Measurements from ENCODE around the gene DNAJC5.

DNAJC5 gene

GRCh38 chr20:63854766-63855362 lies 40.1 kb upstream of the DNAJC5 start:
- Histone ChIP-seq H3K4me3 (ENCODE audit: low read depth in 1 of 2, low read length in 2 of 2) (peak overlapping the region in 1 of 2 donors; percentile 24), H3K27me3 (ENCODE audit: low read depth, low read length) (no peaks in the 10 kb centered on the region), H3K9me3 (ENCODE audit: control insufficient read depth in 1 of 2, low read length in 2 of 2) (no peaks in the 10 kb centered on the region), H3K36me3 (ENCODE audit: control insufficient read depth in 1 of 2, insufficient read depth in 2 of 2, low read length in 2 of 2) (no peaks in the 10 kb centered on the region), H3K4me1 (ENCODE audit: control insufficient read depth in 1 of 2, insufficient read depth in 2 of 2, low read length in 2 of 2) (peaks cover 7 to 44% of the 10 kb centered on the region in 2 donors), H3K27ac (ENCODE audit: low read length) (no peak overlapping the region)

DNA sequence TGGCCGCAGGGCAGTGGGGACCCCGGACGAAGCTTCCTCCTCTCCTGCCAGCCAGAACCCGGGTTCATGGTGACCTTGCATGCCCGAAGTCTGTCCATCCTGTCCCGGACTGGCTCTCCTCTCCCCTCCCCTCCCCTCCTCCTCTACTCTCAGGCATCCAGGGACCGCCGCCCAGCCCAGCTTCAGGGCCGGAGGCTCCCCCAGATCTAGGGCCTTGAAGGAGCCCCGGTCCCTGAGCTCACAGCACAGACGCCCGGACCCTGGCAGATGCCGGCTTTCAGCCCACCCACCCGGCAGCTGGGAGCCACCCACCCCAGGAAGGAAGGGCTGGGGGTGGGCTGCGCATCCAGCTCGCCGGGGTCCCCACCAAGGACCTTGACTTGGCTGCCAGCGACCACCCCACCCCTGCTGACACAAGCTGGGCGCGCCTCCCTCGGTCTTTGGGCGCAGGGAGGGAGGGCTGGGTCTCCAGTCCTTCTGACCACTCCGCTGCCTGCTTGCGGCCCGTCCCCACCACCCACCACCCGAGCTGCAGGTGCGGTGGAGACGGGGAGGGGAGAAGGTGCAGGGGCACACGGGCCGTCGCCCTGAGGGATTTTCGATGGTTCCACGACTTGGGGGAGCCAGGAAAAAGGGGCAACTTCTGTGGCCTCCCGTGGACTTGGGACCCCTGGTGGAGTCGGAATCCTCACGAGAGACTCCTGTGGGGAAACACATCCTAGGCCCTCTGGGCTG lies 39.4 kb upstream of the DNAJC5 start:
- Histone ChIP-seq H3K4me1 (ENCODE audit: control insufficient read depth in 1 of 2, insufficient read depth in 2 of 2, low read length in 2 of 2) (peaks cover 7 to 44% of the 10 kb centered on the region in 2 donors), H3K27ac (ENCODE audit: low read length) (no peak overlapping the region), H3K36me3 (ENCODE audit: control insufficient read depth in 1 of 2, insufficient read depth in 2 of 2, low read length in 2 of 2) (no peaks in the 10 kb centered on the region), H3K9me3 (ENCODE audit: control insufficient read depth in 1 of 2, low read length in 2 of 2) (no peaks in the 10 kb centered on the region), H3K27me3 (ENCODE audit: low read depth, low read length) (no peaks in the 10 kb centered on the region), H3K4me3 (ENCODE audit: low read depth in 1 of 2, low read length in 2 of 2) (peak overlapping the region in 1 of 2 donors; percentile 7)

GRCh38 chr20:63856098-63856511 lies 38.8 kb upstream of the DNAJC5 start:
- H3K9me3 ChIP-seq (ENCODE audit: control insufficient read depth in 1 of 2, low read length in 2 of 2): no peaks in the 10 kb centered on the region
- H3K27ac ChIP-seq (ENCODE audit: low read length): no peak overlapping the region
- peaks cover 0 to under 1% of the 10 kb centered on the region in 2 donors for H3K36me3 ChIP-seq (ENCODE audit: control insufficient read depth in 1 of 2, insufficient read depth in 2 of 2, low read length in 2 of 2)
- H3K27me3 ChIP-seq (ENCODE audit: low read depth, low read length): no peaks in the 10 kb centered on the region
- H3K4me3 ChIP-seq (ENCODE audit: low read depth in 1 of 2, low read length in 2 of 2): no peak overlapping the region
- H3K4me1 ChIP-seq (ENCODE audit: control insufficient read depth in 1 of 2, insufficient read depth in 2 of 2, low read length in 2 of 2): peaks cover 7 to 44% of the 10 kb centered on the region in 2 donors

- no peaks in the 10 kb centered on the region for H3K9me3 ChIP-seq (ENCODE audit: control insufficient read depth in 1 of 2, low read length in 2 of 2)
- H3K4me3 ChIP-seq (ENCODE audit: low read depth in 1 of 2, low read length in 2 of 2): no peak overlapping the region
- H3K4me1 ChIP-seq (ENCODE audit: control insufficient read depth in 1 of 2, insufficient read depth in 2 of 2, low read length in 2 of 2): peaks cover 7 to 44% of the 10 kb centered on the region in 2 donors
- no peaks in the 10 kb centered on the region for H3K27me3 ChIP-seq (ENCODE audit: low read depth, low read length)
- peaks cover 0 to 15% of the 10 kb centered on the region in 2 donors for H3K36me3 ChIP-seq (ENCODE audit: control insufficient read depth in 1 of 2, insufficient read depth in 2 of 2, low read length in 2 of 2)
- H3K27ac ChIP-seq (ENCODE audit: low read length): no peak overlapping the region
Measured at GRCh38 chr20:63857764-63858392, 37.0 kb upstream of the DNAJC5 start.

GRCh38 chr20:63858393-63859165 lies 36.3 kb upstream of the DNAJC5 start:
- Histone ChIP-seq H3K4me3 (ENCODE audit: low read depth in 1 of 2, low read length in 2 of 2) (no peak overlapping the region), H3K9me3 (ENCODE audit: control insufficient read depth in 1 of 2, low read length in 2 of 2) (no peaks in the 10 kb centered on the region), H3K36me3 (ENCODE audit: control insufficient read depth in 1 of 2, insufficient read depth in 2 of 2, low read length in 2 of 2) (peaks cover 0 to 15% of the 10 kb centered on the region in 2 donors), H3K27ac (ENCODE audit: low read length) (no peak overlapping the region), H3K27me3 (ENCODE audit: low read depth, low read length) (no peaks in the 10 kb centered on the region), H3K4me1 (ENCODE audit: control insufficient read depth in 1 of 2, insufficient read depth in 2 of 2, low read length in 2 of 2) (peaks cover 7 to 50% of the 10 kb centered on the region in 2 donors)

DNA sequence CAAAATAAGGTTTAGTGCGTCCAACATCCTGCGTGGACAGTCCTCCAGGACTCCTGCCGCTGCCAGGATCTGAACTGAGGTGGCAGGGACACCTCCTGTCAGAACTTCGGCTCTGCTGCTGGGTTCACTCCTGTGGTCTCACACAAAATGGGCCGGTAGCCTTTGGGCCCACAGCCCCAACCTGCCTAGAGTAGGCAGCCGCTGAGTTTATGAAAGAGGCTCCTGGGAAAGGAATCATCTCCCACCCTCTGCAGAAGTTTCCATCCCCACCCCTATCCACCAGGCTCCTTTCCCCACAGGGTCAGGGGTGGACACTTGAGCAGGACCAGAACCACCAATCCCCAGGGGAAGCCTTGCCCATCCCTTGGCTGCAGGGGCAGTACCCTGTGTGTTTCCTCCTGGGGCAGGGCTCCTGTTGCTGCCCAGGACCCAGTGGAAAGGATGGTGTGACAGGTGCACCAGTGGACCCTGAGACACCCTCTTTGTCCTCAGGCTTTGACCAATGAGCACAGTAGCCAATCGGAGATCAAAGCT lies 35.7 kb upstream of the DNAJC5 start:
- Histone ChIP-seq H3K9me3 (ENCODE audit: control insufficient read depth in 1 of 2, low read length in 2 of 2) (no peaks in the 10 kb centered on the region), H3K27ac (ENCODE audit: low read length) (no peak overlapping the region), H3K27me3 (ENCODE audit: low read depth, low read length) (no peaks in the 10 kb centered on the region), H3K4me1 (ENCODE audit: control insufficient read depth in 1 of 2, insufficient read depth in 2 of 2, low read length in 2 of 2) (peaks cover 7 to 50% of the 10 kb centered on the region in 2 donors), H3K36me3 (ENCODE audit: control insufficient read depth in 1 of 2, insufficient read depth in 2 of 2, low read length in 2 of 2) (peaks cover 0 to 15% of the 10 kb centered on the region in 2 donors), H3K4me3 (ENCODE audit: low read depth in 1 of 2, low read length in 2 of 2) (no peak overlapping the region)

DNA sequence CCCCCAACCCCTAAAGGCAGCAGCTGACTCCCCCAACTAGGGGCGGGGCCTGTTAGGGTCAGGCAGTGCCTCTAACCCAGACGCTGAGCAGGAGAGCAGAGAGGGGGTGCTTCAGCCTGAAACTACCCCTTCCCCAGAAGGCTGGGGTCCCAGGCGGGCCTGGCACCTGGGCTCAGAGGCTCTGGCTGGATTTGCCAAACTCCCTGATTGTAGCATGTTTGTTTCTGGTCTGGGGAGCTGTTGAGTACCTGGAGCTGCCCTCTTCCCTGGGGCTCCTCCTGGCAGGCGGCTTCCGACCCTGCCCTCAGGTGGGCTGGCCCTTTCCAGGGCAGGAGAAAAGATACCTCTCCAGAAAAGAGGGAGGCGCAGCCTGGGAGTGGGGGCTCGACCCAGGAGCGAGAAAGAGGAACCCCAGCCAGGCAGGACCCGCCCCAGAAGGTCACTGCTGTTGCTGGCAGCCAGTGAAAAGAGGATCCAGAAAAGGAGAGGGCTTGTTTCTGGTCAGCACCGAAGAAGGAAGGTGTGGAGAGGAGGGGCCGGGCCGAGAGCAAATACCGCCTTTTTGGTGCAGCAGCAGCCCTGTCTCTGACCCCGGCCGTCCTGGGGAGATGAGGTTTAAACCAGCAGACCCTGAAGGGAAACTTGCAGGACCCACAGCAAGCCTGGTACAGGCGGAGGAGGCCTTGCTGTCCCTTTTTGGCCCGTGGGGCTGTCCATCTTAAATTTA lies 34.4 kb upstream of the DNAJC5 start:
- H3K36me3 ChIP-seq (ENCODE audit: control insufficient read depth in 1 of 2, insufficient read depth in 2 of 2, low read length in 2 of 2): peaks cover 0 to 20% of the 10 kb centered on the region in 2 donors
- H3K4me3 ChIP-seq (ENCODE audit: low read depth in 1 of 2, low read length in 2 of 2): no peak overlapping the region
- H3K4me1 ChIP-seq (ENCODE audit: control insufficient read depth in 1 of 2, insufficient read depth in 2 of 2, low read length in 2 of 2): peaks cover 7 to 44% of the 10 kb centered on the region in 2 donors
- no peaks in the 10 kb centered on the region for H3K27me3 ChIP-seq (ENCODE audit: low read depth, low read length)
- H3K27ac ChIP-seq (ENCODE audit: low read length): no peak overlapping the region
- H3K9me3 ChIP-seq (ENCODE audit: control insufficient read depth in 1 of 2, low read length in 2 of 2): no peaks in the 10 kb centered on the region

DNA sequence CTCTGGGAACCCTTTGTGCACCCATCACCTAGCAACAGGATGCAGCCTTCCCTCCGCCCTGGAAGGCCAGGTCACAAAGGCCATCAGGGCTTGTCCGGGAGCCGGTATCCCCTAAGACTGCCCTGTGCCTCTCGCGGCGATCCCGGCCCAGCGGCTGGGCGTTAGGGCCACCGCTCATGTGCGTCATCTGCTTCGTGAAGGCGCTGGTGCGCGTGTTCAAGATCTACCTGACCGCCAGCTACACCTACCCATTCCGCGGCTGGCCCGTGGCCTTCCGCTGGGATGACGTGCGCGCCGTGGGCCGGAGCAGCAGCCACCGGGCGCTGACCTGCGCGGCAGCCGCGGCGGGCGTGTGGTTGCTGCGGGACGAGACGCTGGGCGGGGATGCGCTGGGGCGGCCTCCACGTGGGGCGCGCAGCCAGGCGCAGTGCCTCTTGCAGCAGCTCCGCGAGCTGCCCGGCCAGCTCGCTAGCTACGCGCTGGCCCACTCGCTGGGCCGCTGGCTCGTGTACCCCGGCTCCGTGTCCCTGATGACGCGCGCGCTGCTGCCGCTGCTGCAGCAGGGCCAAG lies 33.5 kb upstream of the DNAJC5 start, which contains the start of gene ABHD16B:
ABHD16B (plus strand) TSS at position 134 of the 570 bp plus-strand sequence; CDS start at position 177, 43 bp downstream.
- Histone ChIP-seq H3K27me3 (ENCODE audit: low read depth, low read length) (no peaks in the 10 kb centered on the region), H3K27ac (ENCODE audit: low read length) (no peak within 1 kb of the TSS), H3K9me3 (ENCODE audit: control insufficient read depth in 1 of 2, low read length in 2 of 2) (no peaks in the 10 kb centered on the region), H3K4me1 (ENCODE audit: control insufficient read depth in 1 of 2, insufficient read depth in 2 of 2, low read length in 2 of 2) (peaks cover 7 to 46% of the 10 kb centered on the region in 2 donors), H3K4me3 (ENCODE audit: low read depth in 1 of 2, low read length in 2 of 2) (no peak within 1 kb of the TSS), H3K36me3 (ENCODE audit: control insufficient read depth in 1 of 2, insufficient read depth in 2 of 2, low read length in 2 of 2) (peaks cover 0 to 21% of the 10 kb centered on the region in 2 donors)

GRCh38 chr20:63861981-63862901 lies 32.7 kb upstream of the DNAJC5 start:
- no peak overlapping the region for H3K4me3 ChIP-seq (ENCODE audit: low read depth in 1 of 2, low read length in 2 of 2)
- H3K27me3 ChIP-seq (ENCODE audit: low read depth, low read length): no peaks in the 10 kb centered on the region
- H3K9me3 ChIP-seq (ENCODE audit: control insufficient read depth in 1 of 2, low read length in 2 of 2): no peaks in the 10 kb centered on the region
- H3K4me1 ChIP-seq (ENCODE audit: control insufficient read depth in 1 of 2, insufficient read depth in 2 of 2, low read length in 2 of 2): peaks cover 7 to 47% of the 10 kb centered on the region in 2 donors
- peaks cover 0 to 21% of the 10 kb centered on the region in 2 donors for H3K36me3 ChIP-seq (ENCODE audit: control insufficient read depth in 1 of 2, insufficient read depth in 2 of 2, low read length in 2 of 2)
- no peak overlapping the region for H3K27ac ChIP-seq (ENCODE audit: low read length)
